K562 (cell line): ENCODE results near the gene TJP2. TPM values are rescaled to one million over a fixed set of nuclear protein-coding genes. Genes with fewer than 3 reads are reported as not detected.

Source experiments
- ATAC-seq: fragments of 200-7000 bp; cut with Tn5 transposase; 3 replicates; pipeline ENCODE4 v1.9.1; 2020; ENCODE audit warnings: moderate library complexity
- BruUV-seq: library from RNA; stranded (reverse); fragments of 400-500 nt; replicated peaks from 2 replicates; lab custom pipeline; 2021; lab: Mats Ljungman, UMichigan
- CTCF ChIA-PET: fragments of 300-600 bp; formaldehyde crosslinking; extraction: SDS; loops from one replicate; lab custom pipeline; 2021; ENCODE audit warnings: low intra/inter-chr PET ratio; lab: Yijun Ruan, JAX
- POLR2A ChIA-PET: fragments of 300-600, 350-650 bp; sonication (Branson Sonifier 250); formaldehyde crosslinking; extraction: SDS; loops from one replicate; lab custom pipeline; 2021; ENCODE audit warnings: antibody characterized with exemption, inconsistent platforms; lab: Yijun Ruan, JAX
- DNase-seq, 4 experiments: peaks; one replicate each; pipeline versions ENCODE4 v3.0.0 to v3.0.0-alpha.2; 2011 to 2018; ENCODE audit warnings: low spot score in 3 of 4, mixed read lengths in 3 of 4; ENCODE audit errors: extremely low read depth in 1 of 4
- FAIRE-seq: peaks from 2 replicates; lab custom pipeline; 2011; peaks lifted over from hg19 to GRCh38; lab: Jason Lieb, UNC
- H2AFZ ChIP-seq: 2 replicates; pipeline ENCODE4 v1.6.0; 2011; ENCODE audit warnings: low read depth, low read length, control low read depth, inconsistent platforms
- H3K27ac ChIP-seq: fragments of 200-600 bp; 3 replicates; pipeline ENCODE4 v1.8.0; 2011; ENCODE audit warnings: low read depth, mild to moderate bottlenecking, control low read depth, inconsistent platforms, low read length, moderate library complexity, mixed read lengths; ENCODE audit errors: extremely low read depth
- H3K27me3 ChIP-seq, 2 experiments: fragments of 300-600 bp in 1 of 2; 2 replicates in 1 of 2; 3 replicates in 1 of 2; pipeline versions ENCODE4 v1.6.0 to v1.8.0; 2011; ENCODE audit warnings: inconsistent platforms in 2 of 2, low read length in 2 of 2, mild to moderate bottlenecking in 1 of 2, mixed read lengths in 1 of 2, moderate library complexity in 1 of 2; ENCODE audit not compliant: control insufficient read depth in 2 of 2, insufficient read depth in 2 of 2
- H3K36me3 ChIP-seq: fragments of 300-600 bp; 3 replicates; pipeline ENCODE4 v1.8.0; 2011; ENCODE audit warnings: mild to moderate bottlenecking, low read length, inconsistent platforms; ENCODE audit not compliant: control insufficient read depth, insufficient read depth
- H3K4me1 ChIP-seq, 2 experiments: fragments of 200-600 bp in 1 of 2; replicated peaks in 1 of 2; 2 replicates in 1 of 2; 3 replicates in 1 of 2; pipeline versions ENCODE4 v1.5.1 to v1.8.0; 2011; ENCODE audit warnings: inconsistent platforms in 2 of 2, low read length in 2 of 2, mild to moderate bottlenecking in 1 of 2, mixed read lengths in 1 of 2, moderate library complexity in 1 of 2; ENCODE audit not compliant: control insufficient read depth in 2 of 2, insufficient read depth in 2 of 2
- H3K4me2 ChIP-seq: 2 replicates; pipeline ENCODE4 v1.6.1; 2011; ENCODE audit warnings: low read length, control low read depth, inconsistent platforms, mixed read lengths; ENCODE audit not compliant: insufficient read depth
- H3K4me3 ChIP-seq: fragments of 200-600 bp; sonication (generic), shearing (Covaris generic); 2 replicates; pipeline ENCODE4 v1.5.1; 2016; ENCODE audit warnings: control low read depth, inconsistent platforms
- H3K79me2 ChIP-seq: fragments of 200-600 bp; 3 replicates; pipeline ENCODE4 v1.8.0; 2011; ENCODE audit warnings: low read length, inconsistent platforms; ENCODE audit not compliant: control insufficient read depth, insufficient read depth
- H3K9ac ChIP-seq, 2 experiments: 2 replicates each; pipeline versions ENCODE4 v1.6.0 to v1.6.1; 2011; ENCODE audit warnings: low read depth in 2 of 2, low read length in 2 of 2, control low read depth in 1 of 2, inconsistent platforms in 1 of 2, mild to moderate bottlenecking in 1 of 2, mixed read lengths in 1 of 2; ENCODE audit not compliant: insufficient read depth in 1 of 2
- H3K9me1 ChIP-seq: one replicate; pipeline ENCODE4 v1.6.0; 2011; ENCODE audit warnings: inconsistent platforms, mild to moderate bottlenecking, low read length, moderate library complexity; ENCODE audit not compliant: control insufficient read depth, insufficient read depth
- H3K9me3 ChIP-seq: replicated peaks from 2 replicates; pipeline ENCODE4 v1.5.1; 2011; ENCODE audit warnings: low read depth, low read length, inconsistent platforms; ENCODE audit not compliant: control insufficient read depth, insufficient read depth
- H4K20me1 ChIP-seq: replicated peaks from 2 replicates; pipeline ENCODE4 v1.6.1; 2011; ENCODE audit warnings: low read length, inconsistent platforms, mixed read lengths; ENCODE audit not compliant: control insufficient read depth, insufficient read depth
- CAMTA2 ChIP-seq: fragments of 250-450 bp; sonication (Bioruptor Pico); conservative IDR thresholded peaks from 2 replicates; pipeline ENCODE4 v1.5.1; 2022
- FOXA3 ChIP-seq, 2 experiments: fragments of 450-650 bp in 1 of 2; sonication (generic) in 1 of 2; formaldehyde crosslinking; IDR thresholded peaks in 1 of 2; conservative IDR thresholded peaks in 1 of 2; 2 replicates each; pipeline versions ENCODE4 v1.4.0 to v1.8.0; 2020 to 2022; ENCODE audit warnings: mild to moderate bottlenecking in 2 of 2, missing genetic modification reagents in 1 of 2
- FOXP1 ChIP-seq: sonication (generic); formaldehyde crosslinking; IDR thresholded peaks from 2 replicates; pipeline ENCODE4 v1.8.0; 2022; ENCODE audit warnings: mild to moderate bottlenecking, missing genetic modification reagents
- HEY1 ChIP-seq: fragments of 250-450 bp; sonication (Bioruptor Pico); IDR thresholded peaks from 2 replicates; pipeline ENCODE4 v1.5.0; 2020; ENCODE audit warnings: mild to moderate bottlenecking, moderate library complexity, borderline replicate concordance
- NCOA6 ChIP-seq: fragments of 450-650 bp; IDR thresholded peaks from 2 replicates; pipeline ENCODE4 v1.6.1; 2017; ENCODE audit warnings: mild to moderate bottlenecking
- NFIC ChIP-seq: fragments of 450-650 bp; IDR thresholded peaks from 2 replicates; pipeline ENCODE4 v1.6.1; 2017; ENCODE audit warnings: mild to moderate bottlenecking, inconsistent platforms
- PHF21A ChIP-seq: fragments of 450-650 bp; IDR thresholded peaks from 2 replicates; pipeline ENCODE4 v1.6.1; 2017; ENCODE audit warnings: low read depth, borderline replicate concordance
- TAF9B ChIP-seq: fragments of 450-650 bp; IDR thresholded peaks from 2 replicates; pipeline ENCODE4 v1.6.1; 2018; ENCODE audit warnings: mild to moderate bottlenecking; ENCODE audit not compliant: partially characterized antibody
- THRAP3 ChIP-seq: fragments of 450-650 bp; IDR thresholded peaks from 2 replicates; pipeline ENCODE4 v1.6.1; 2016; ENCODE audit warnings: mild to moderate bottlenecking, inconsistent platforms, borderline replicate concordance
- ZNF121 ChIP-seq: sonication (generic); formaldehyde crosslinking; conservative IDR thresholded peaks from 2 replicates; pipeline ENCODE4 v1.8.0; 2022; ENCODE audit warnings: missing genetic modification reagents
- ZNF282 ChIP-seq: sonication (generic); formaldehyde crosslinking; IDR thresholded peaks from 2 replicates; pipeline ENCODE4 v1.8.1; 2023; ENCODE audit warnings: missing genetic modification reagents
- ZNF584 ChIP-seq: fragments of 200-800 bp; sonication (Bioruptor generic); IDR thresholded peaks from 2 replicates; pipeline ENCODE4 v1.6.1; 2016; ENCODE audit warnings: low read depth, mild to moderate bottlenecking, missing genetic modification characterization, missing compliant biosample characterization
- ZNF695 ChIP-seq: fragments of 450-650 bp; formaldehyde crosslinking; IDR thresholded peaks from 2 replicates; pipeline ENCODE4 v1.4.0; 2020; ENCODE audit warnings: mild to moderate bottlenecking, moderate library complexity
- ZNF707 ChIP-seq: fragments of 250-450 bp; sonication (Bioruptor Pico); conservative IDR thresholded peaks from 2 replicates; pipeline ENCODE4 v1.8.0; 2022; ENCODE audit warnings: inconsistent platforms, mild to moderate bottlenecking, moderate library complexity
- ZNF766 ChIP-seq: fragments of 200-800 bp; sonication (Bioruptor generic); conservative IDR thresholded peaks from 2 replicates; pipeline ENCODE4 v1.6.1; 2016; ENCODE audit warnings: missing genetic modification characterization, missing compliant biosample characterization
- in situ Hi-C: fragments of 300-500 bp; cut with MboI; formaldehyde crosslinking; loops from 4 replicates; pipeline ENCODE4 v1.15.0; 2018; ENCODE audit warnings: inconsistent platforms, mixed read lengths
- intact Hi-C: fragments of 100-400 bp; cut with micrococcal nuclease; formaldehyde crosslinking; loops from 2 replicates; pipeline ENCODE4 v1.14.2; 2022
- polyA plus RNA-seq, 8 experiments: library from polyadenylated mRNA; depleted of rRNA in 4 of 8; stranded (reverse) in 5 of 8; unstranded in 3 of 8; fragments of >200 nt; fragmentation: Nextera tagmentation in 2 of 8; fragmentation: Illumina TruSeq in 1 of 8; extraction: Ambion mirVana in 2 of 8; extraction: Trizol in 1 of 8; gene quantifications; 2 replicates each; pipeline versions ENCODE4 v1.2.1 to v1.2.3, GENCODE V29; 2011 to 2014; ENCODE audit warnings: inconsistent platforms in 1 of 8, missing spikeins in 1 of 8
- total RNA-seq, 7 experiments: library from RNA; depleted of rRNA in 6 of 7; stranded (reverse); fragments of >200 nt in 6 of 7; fragmentation: Illumina TruSeq in 2 of 7; extraction: Trizol in 2 of 7; gene quantifications; 2 replicates each; pipeline versions ENCODE4 v1.2.1 to v1.2.3, GENCODE V29; 2011 to 2021; ENCODE audit warnings: low replicate concordance in 1 of 7
- TF ChIP-seq, protein P1 (sequence below): fragments of 250-450 bp; sonication (Bioruptor Pico); IDR thresholded peaks from 2 replicates; pipeline ENCODE4 v1.6.1; 2021; ENCODE audit warnings: mild to moderate bottlenecking
- TF ChIP-seq, protein P2 (sequence below): fragments of 250-450 bp; sonication (Bioruptor Pico); IDR thresholded peaks from 2 replicates; pipeline ENCODE4 v1.8.0; 2022; ENCODE audit warnings: moderate library complexity, mild to moderate bottlenecking, inconsistent platforms
- TF ChIP-seq, protein P3 (sequence below): sonication (generic); formaldehyde crosslinking; IDR thresholded peaks from 2 replicates; pipeline ENCODE4 v1.8.0; 2022; ENCODE audit warnings: mild to moderate bottlenecking, missing genetic modification reagents
- TF ChIP-seq, protein P4 (sequence below): sonication (generic); formaldehyde crosslinking; IDR thresholded peaks from 2 replicates; pipeline ENCODE4 v1.8.1; 2022; ENCODE audit warnings: missing genetic modification reagents

Gene TJP2
- total and polyA plus RNA-seq, 9 of the 15 experiments (the other 6 are each of a cell fraction or from before 2014, with no cell fraction given): 4.0 to 24.1 (median 16.8) TPM

DNA sequence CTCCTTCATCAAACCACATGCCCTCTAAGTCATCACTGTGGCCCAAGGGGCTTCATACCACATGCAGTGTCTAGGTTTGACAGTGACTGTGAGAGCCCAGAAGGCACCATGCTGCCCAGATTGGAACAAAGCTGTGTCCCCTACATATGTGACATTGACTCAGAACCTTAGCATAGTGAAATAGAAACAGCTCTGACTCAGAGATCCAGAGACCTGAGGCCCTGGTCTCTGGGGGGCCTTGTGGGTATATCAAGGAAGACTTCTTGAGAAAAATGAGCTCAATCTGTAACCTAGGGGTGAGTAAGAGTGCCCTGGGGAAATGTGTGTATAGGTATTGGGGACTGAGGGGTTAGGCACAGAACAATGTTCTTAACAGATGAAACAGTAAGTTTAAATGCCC, 143.8 kb downstream of the TJP2 start:
- FAIRE-seq (no peak), ATAC-seq (no peak), DNase-seq (no peak)
- H3K4me1 ChIP-seq: no peaks in the 10 kb centered on the region
- H3K9ac ChIP-seq: no peak overlapping the region
- H3K4me3 ChIP-seq: no peak overlapping the region
- H3K79me2 ChIP-seq: no peaks in the 10 kb centered on the region
- in situ Hi-C loops (no loop called here), intact Hi-C loops (no loop called here)
- H3K9me1 ChIP-seq: no peaks in the 10 kb centered on the region
- ChIA-PET POLR2A (interaction anchor here (1.4 kb wide), 1 partner anchor 18 kb away, joined by 3 read pairs; no protein-coding TSS in a partner anchor), CTCF (no interaction called here)
- no peaks in the 10 kb centered on the region for H3K9me3 ChIP-seq
- H2AFZ ChIP-seq: no peak overlapping the region
- no peak overlapping the region for H3K4me2 ChIP-seq
- peaks cover 2 to 4% of the 10 kb centered on the region in 2 experiments; a peak in 3 of 5 replicates for H3K27me3 ChIP-seq
- no TSS peak for BruUV-seq
- no peak overlapping the region for H3K27ac ChIP-seq
- H3K36me3 ChIP-seq: no peaks in the 10 kb centered on the region
- H4K20me1 ChIP-seq: no peaks in the 10 kb centered on the region
- TF ChIP-seq HEY1 (CRISPR knock-in tag): no peak
- no peak for TF ChIP-seq TAF9B
- TF ChIP-seq ZNF695 (CRISPR knock-in tag): no peak
- no peak for TF ChIP-seq PHF21A
- no peak for TF ChIP-seq FOXA3 (CRISPR knock-in tag; conservative IDR thresholded peaks at IDR 0.05 in 1 of 2, IDR thresholded peaks at IDR 0.05 in 1 of 2)
- TF ChIP-seq ZNF282 (CRISPR knock-in tag): no peak
- no peak for TF ChIP-seq ZNF121 (CRISPR knock-in tag)
- TF ChIP-seq ZNF707 (CRISPR knock-in tag): no peak
- TF ChIP-seq FOXP1 (CRISPR knock-in tag): no peak
- no peak for TF ChIP-seq THRAP3
- no peak for TF ChIP-seq CAMTA2
- TF ChIP-seq NCOA6: no peak
- TF ChIP-seq, protein P1, sequence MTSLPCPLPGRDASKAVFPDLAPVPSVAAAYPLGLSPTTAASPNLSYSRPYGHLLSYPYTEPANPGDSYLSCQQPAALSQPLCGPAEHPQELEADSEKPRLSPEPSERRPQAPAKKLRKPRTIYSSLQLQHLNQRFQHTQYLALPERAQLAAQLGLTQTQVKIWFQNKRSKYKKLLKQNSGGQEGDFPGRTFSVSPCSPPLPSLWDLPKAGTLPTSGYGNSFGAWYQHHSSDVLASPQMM: no peak
- TF ChIP-seq, protein P2, sequence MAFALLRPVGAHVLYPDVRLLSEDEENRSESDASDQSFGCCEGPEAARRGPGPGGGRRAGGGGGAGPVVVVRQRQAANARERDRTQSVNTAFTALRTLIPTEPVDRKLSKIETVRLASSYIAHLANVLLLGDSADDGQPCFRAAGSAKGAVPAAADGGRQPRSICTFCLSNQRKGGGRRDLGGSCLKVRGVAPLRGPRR (CRISPR knock-in tag): no peak
- no peak for TF ChIP-seq NFIC
- TF ChIP-seq ZNF584 (CRISPR knock-in tag): no peak
- TF ChIP-seq, protein P3, sequence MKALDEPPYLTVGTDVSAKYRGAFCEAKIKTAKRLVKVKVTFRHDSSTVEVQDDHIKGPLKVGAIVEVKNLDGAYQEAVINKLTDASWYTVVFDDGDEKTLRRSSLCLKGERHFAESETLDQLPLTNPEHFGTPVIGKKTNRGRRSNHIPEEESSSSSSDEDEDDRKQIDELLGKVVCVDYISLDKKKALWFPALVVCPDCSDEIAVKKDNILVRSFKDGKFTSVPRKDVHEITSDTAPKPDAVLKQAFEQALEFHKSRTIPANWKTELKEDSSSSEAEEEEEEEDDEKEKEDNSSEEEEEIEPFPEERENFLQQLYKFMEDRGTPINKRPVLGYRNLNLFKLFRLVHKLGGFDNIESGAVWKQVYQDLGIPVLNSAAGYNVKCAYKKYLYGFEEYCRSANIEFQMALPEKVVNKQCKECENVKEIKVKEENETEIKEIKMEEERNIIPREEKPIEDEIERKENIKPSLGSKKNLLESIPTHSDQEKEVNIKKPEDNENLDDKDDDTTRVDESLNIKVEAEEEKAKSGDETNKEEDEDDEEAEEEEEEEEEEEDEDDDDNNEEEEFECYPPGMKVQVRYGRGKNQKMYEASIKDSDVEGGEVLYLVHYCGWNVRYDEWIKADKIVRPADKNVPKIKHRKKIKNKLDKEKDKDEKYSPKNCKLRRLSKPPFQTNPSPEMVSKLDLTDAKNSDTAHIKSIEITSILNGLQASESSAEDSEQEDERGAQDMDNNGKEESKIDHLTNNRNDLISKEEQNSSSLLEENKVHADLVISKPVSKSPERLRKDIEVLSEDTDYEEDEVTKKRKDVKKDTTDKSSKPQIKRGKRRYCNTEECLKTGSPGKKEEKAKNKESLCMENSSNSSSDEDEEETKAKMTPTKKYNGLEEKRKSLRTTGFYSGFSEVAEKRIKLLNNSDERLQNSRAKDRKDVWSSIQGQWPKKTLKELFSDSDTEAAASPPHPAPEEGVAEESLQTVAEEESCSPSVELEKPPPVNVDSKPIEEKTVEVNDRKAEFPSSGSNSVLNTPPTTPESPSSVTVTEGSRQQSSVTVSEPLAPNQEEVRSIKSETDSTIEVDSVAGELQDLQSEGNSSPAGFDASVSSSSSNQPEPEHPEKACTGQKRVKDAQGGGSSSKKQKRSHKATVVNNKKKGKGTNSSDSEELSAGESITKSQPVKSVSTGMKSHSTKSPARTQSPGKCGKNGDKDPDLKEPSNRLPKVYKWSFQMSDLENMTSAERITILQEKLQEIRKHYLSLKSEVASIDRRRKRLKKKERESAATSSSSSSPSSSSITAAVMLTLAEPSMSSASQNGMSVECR: no peak
- TF ChIP-seq ZNF766 (CRISPR knock-in tag): no peak
- TF ChIP-seq, protein P4, sequence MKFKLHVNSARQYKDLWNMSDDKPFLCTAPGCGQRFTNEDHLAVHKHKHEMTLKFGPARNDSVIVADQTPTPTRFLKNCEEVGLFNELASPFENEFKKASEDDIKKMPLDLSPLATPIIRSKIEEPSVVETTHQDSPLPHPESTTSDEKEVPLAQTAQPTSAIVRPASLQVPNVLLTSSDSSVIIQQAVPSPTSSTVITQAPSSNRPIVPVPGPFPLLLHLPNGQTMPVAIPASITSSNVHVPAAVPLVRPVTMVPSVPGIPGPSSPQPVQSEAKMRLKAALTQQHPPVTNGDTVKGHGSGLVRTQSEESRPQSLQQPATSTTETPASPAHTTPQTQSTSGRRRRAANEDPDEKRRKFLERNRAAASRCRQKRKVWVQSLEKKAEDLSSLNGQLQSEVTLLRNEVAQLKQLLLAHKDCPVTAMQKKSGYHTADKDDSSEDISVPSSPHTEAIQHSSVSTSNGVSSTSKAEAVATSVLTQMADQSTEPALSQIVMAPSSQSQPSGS (CRISPR knock-in tag): no peak
